Tibial nerve (tissue), 4 donors: Measurements from ENCODE around the gene CCDC188. TPM values are rescaled to one million over a fixed set of nuclear protein-coding genes. Genes with fewer than 3 reads are reported as not detected.

Experiments
- DNase-seq, 2 donors: peaks; one replicate each; pipeline ENCODE4 v3.0.0-alpha.2; 2019; ENCODE audit warnings: low spot score in 2 of 2
- H3K27ac ChIP-seq, 4 donors: fragments of 200-600 bp; sonication (generic) in 3 of 4; one replicate each; pipeline ENCODE4 v1.5.1; 2017 to 2019; ENCODE audit warnings: mild to moderate bottlenecking in 1 of 4
- H3K27me3 ChIP-seq, 2 donors: fragments of 200-600 bp; sonication (generic) in 1 of 2; one replicate each; pipeline versions ENCODE4 v1.5.1 to v1.6.0; 2017 to 2019
- H3K36me3 ChIP-seq, 3 donors: fragments of 200-600 bp; sonication (generic); one replicate each; pipeline ENCODE4 v1.5.1; 2018 to 2019
- H3K4me1 ChIP-seq, 4 donors: fragments of 200-600 bp; sonication (generic) in 3 of 4; one replicate each; pipeline ENCODE4 v1.5.1; 2017 to 2019
- H3K4me3 ChIP-seq, 4 donors: fragments of 200-600 bp; sonication (generic) in 3 of 4; one replicate each; pipeline ENCODE4 v1.5.1; 2017 to 2019; ENCODE audit warnings: mild to moderate bottlenecking in 1 of 4, moderate library complexity in 1 of 4
- H3K9me3 ChIP-seq, 4 donors: fragments of 200-600 bp; sonication (generic) in 3 of 4; one replicate each; pipeline ENCODE4 v1.5.1; 2017 to 2019
- EP300 ChIP-seq, 2 donors: sonication (generic); formaldehyde crosslinking; IDR thresholded peaks; one replicate each; pipeline ENCODE4 v1.6.1; 2017; ENCODE audit warnings: antibody characterized with exemption in 2 of 2, mild to moderate bottlenecking in 1 of 2
- POLR2A ChIP-seq, 2 donors: fragments of 450-650 bp; IDR thresholded peaks; one replicate each; pipeline ENCODE4 v1.6.1; 2017; ENCODE audit warnings: antibody characterized with exemption in 2 of 2, mild to moderate bottlenecking in 2 of 2, moderate library complexity in 2 of 2
- WGBS, 2 donors: methylation state at CpG; one replicate each; pipeline ENCODE4 v1.1.5; 2018; 5-methylcytosine and 5-hydroxymethylcytosine counted together
- total RNA-seq, 4 donors: library from RNA; depleted of rRNA; stranded (reverse); fragments of >200 nt; gene quantifications; one replicate each; pipeline ENCODE4 v1.1.0, GENCODE V29; 2016
- TF ChIP-seq, protein P1 (sequence below), 5 experiments: fragments of 200-600 bp in 3 of 5; fragments of 450-650 bp in 2 of 5; sonication (generic) in 3 of 5; IDR thresholded peaks; one replicate each; pipeline ENCODE4 v1.5.1; 2016 to 2019; ENCODE audit warnings: antibody characterized with exemption in 5 of 5, mild to moderate bottlenecking in 3 of 5, moderate library complexity in 2 of 5

Gene CCDC188
- total RNA-seq, 4 donors from 2014 or later, result 1.5 to 12.4 (median 6.6) TPM

DNA sequence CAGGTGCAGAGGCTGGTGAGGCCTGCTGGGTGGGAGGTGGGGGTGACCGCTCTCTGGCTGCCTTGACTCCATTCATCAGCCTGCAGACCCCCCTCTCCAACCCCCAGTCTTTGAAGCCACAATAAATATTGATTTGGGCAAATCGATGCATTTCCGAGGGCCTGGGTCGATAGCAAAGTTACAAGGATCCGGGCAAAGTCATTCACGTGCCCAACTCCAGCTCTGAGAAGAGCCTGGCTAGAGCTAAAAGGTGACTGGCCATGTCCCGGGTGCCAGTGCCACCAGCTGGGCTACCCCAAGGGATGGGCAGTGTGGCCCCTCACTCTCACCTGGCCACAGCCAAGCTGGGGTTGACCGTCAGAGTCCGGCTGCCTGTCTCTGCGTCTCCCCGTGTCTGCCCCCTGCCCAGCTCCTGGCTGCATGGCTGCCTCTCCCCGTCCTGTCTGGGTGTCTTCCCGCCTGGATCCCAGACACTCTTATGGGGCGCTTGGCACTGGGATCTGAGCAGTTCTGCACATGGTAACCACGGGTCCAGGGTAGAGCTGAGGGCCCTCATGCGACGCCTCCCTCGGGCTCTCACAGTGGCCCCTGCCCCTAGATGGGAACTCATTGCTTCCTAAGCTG is 46.7 kb upstream of the CCDC188 start:
- no peak overlapping the region for H3K27ac ChIP-seq
- TF ChIP-seq EP300 (IDR thresholded peaks at IDR 0.05), result no peak
- TF ChIP-seq, protein P1, sequence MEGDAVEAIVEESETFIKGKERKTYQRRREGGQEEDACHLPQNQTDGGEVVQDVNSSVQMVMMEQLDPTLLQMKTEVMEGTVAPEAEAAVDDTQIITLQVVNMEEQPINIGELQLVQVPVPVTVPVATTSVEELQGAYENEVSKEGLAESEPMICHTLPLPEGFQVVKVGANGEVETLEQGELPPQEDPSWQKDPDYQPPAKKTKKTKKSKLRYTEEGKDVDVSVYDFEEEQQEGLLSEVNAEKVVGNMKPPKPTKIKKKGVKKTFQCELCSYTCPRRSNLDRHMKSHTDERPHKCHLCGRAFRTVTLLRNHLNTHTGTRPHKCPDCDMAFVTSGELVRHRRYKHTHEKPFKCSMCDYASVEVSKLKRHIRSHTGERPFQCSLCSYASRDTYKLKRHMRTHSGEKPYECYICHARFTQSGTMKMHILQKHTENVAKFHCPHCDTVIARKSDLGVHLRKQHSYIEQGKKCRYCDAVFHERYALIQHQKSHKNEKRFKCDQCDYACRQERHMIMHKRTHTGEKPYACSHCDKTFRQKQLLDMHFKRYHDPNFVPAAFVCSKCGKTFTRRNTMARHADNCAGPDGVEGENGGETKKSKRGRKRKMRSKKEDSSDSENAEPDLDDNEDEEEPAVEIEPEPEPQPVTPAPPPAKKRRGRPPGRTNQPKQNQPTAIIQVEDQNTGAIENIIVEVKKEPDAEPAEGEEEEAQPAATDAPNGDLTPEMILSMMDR (IDR thresholded peaks at IDR 0.05), result no peak
- TF ChIP-seq POLR2A (IDR thresholded peaks at IDR 0.05), result no peak
- peaks cover 0 to 16% of the 10 kb centered on the region in 2 donors for H3K27me3 ChIP-seq
- WGBS, 2 donors, result 91 to 92% methylated on average over 14 to 18 of the region's 18 CpGs
- H3K9me3 ChIP-seq, result no peaks in the 10 kb centered on the region
- H3K4me3 ChIP-seq, result no peak overlapping the region
- DNase-seq, result no peak
- H3K36me3 ChIP-seq, result no peaks in the 10 kb centered on the region
- H3K4me1 ChIP-seq, result no peaks in the 10 kb centered on the region

DNA sequence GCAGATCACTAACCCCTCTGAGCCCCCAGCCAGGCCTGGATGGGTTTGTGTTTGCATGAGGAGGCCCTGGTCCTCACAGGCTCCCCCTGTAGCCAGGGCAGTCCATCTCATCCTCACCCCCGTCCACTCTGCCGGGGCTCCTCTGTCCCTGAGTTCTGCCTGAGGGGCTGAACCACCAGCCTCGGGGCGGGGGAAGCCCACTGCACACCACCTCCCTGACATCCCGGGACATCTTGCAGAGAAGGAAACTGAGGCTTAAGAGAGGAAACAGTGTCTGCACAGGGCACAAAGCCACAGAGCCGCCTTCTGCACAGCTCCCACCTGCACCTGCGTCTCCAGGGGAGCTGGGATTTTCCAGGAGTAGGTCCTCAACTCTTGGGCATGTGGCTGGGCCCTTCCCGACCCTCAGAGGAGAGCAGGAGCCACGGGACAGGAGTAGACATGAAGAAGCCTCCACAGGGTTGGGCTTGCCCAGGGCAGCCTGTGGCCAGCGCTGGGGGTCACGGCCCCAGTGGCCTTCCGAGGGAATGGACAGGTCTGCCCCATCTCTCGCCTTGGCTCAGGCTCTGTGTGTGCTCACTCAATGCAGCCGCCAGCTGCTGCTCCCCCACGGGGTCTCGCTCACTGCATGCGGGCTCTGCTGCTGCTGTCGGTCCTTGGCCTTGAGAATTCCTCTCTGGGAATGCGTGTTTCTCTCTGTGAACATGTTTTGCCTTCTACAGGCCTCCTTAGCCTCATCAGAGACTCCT is 45.4 kb upstream of the CCDC188 start:
- 77 to 87% methylated on average over 9 to 16 of the region's 19 CpGs for WGBS, 2 donors
- DNase-seq, result no peak
- Histone ChIP-seq H3K27me3 (peaks cover 0 to 9% of the 10 kb centered on the region in 2 donors), H3K4me3 (no peak overlapping the region), H3K27ac (no peak overlapping the region), H3K9me3 (no peaks in the 10 kb centered on the region), H3K36me3 (no peaks in the 10 kb centered on the region), H3K4me1 (no peaks in the 10 kb centered on the region)
- TF ChIP-seq POLR2A (IDR thresholded peaks at IDR 0.05), result no peak
- TF ChIP-seq, protein P1 (IDR thresholded peaks at IDR 0.05), result no peak
- no peak for TF ChIP-seq EP300 (IDR thresholded peaks at IDR 0.05)

DNA sequence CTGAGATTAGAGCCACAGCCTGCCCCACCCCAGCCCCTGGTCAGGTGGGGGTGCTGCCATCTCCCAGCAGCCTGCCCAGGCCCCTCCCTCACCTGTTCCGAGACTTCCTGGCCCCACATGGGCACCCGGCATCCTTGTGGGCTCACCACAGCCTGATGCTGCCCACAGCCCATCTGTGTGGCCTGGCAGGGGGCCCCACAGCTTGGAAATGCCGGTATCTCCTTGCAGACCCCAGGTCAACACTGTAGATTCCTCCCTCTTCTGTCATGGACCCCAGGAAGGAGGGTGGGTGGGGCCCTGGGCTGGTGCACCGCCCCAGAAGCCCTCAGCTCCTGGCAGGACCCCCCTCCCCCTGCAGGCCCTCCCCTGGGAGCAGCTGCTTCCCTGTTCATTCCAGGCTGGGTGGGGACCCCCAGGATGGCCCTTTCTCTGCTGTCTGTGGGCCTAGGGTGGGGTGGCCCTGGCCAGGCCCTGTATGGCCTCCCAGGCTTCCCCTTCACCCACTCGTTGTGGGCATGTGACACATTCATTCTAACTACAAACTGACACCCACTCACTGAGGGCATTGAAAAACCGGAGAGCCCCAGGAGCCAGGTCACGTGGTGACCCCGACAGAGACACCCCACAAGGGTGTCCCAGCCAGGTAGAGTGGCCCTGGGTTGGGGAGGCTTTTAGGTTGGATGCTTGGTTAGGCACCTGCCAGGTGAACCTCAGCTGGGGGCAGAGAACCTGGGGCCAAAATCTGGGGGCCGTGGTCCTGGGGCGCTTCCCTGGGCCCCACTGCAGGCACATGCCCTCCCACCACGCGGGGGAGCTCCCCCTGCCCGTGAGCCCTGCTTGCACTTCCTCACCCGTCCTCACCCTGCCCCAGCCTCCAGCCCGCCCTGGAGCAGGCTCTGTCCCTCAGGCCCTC is 44.1 kb upstream of the CCDC188 start:
- H3K4me3 ChIP-seq, result no peak overlapping the region
- H3K36me3 ChIP-seq, result no peaks in the 10 kb centered on the region
- no peaks in the 10 kb centered on the region for H3K4me1 ChIP-seq
- no peak for DNase-seq
- no peaks in the 10 kb centered on the region for H3K9me3 ChIP-seq
- H3K27me3 ChIP-seq, result peaks cover 0 to 5% of the 10 kb centered on the region in 2 donors
- 56 to 58% methylated on average over 15 of the region's 15 CpGs for WGBS, 2 donors
- no peak overlapping the region for H3K27ac ChIP-seq
- TF ChIP-seq EP300 (IDR thresholded peaks at IDR 0.05), result no peak
- no peak for TF ChIP-seq POLR2A (IDR thresholded peaks at IDR 0.05)
- TF ChIP-seq, protein P1 (IDR thresholded peaks at IDR 0.05), result no peak

DNA sequence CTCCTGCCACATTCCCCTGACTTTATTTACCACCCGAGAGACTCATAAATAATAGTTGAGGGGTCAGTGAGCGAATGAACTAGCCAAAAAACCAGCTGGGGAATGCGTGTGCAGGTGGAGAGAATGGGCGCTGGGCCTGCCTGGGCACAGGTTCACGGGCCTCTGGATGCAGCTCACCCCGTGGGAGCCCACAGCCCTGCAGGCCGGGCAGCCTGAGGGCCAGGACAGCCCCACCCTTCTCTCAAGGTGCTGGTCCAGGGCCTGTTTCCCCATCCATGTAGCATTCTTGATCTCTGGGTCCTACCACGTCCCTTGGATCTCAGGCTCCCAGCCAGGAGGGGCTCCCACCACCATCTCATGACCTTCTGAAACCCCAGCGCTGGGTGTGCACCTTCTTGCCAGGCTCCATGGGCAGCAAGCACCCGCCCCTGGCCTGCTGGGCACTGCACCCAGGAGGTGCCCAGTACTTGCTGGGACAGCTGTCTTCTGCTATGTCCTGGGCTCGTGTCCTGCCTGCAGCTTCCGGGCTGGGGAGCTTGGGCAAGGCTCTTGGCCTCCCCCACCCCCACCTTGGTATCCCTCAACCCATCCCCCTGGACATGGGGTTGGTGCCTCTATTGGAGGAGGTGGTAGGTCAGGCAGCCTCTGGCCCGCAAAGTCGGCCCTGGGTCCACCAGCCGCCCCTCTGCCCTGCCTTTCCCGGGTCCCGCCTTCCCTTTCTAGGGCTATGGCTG is 43.1 kb upstream of the CCDC188 start:
- 82 to 89% methylated on average over 15 to 17 of the region's 17 CpGs for WGBS, 2 donors
- no peak overlapping the region for H3K4me3 ChIP-seq
- no peaks in the 10 kb centered on the region for H3K9me3 ChIP-seq
- no peaks in the 10 kb centered on the region for H3K27me3 ChIP-seq
- TF ChIP-seq POLR2A (IDR thresholded peaks at IDR 0.05), result no peak
- TF ChIP-seq EP300 (IDR thresholded peaks at IDR 0.05), result no peak
- TF ChIP-seq, protein P1 (IDR thresholded peaks at IDR 0.05), result no peak
- no peaks in the 10 kb centered on the region for H3K36me3 ChIP-seq
- no peak overlapping the region for H3K27ac ChIP-seq
- no peak for DNase-seq
- H3K4me1 ChIP-seq, result no peaks in the 10 kb centered on the region
